GM15510 (cell line): ENCODE results near the gene RFT1.

Experiments
- POLR2A ChIP-seq: IDR thresholded peaks from 3 replicates; pipeline ENCODE4 v1.6.1; 2011; ENCODE audit warnings: borderline replicate concordance; ENCODE audit not compliant: insufficient read length; ENCODE audit errors: extremely low read depth

Gene RFT1

DNA sequence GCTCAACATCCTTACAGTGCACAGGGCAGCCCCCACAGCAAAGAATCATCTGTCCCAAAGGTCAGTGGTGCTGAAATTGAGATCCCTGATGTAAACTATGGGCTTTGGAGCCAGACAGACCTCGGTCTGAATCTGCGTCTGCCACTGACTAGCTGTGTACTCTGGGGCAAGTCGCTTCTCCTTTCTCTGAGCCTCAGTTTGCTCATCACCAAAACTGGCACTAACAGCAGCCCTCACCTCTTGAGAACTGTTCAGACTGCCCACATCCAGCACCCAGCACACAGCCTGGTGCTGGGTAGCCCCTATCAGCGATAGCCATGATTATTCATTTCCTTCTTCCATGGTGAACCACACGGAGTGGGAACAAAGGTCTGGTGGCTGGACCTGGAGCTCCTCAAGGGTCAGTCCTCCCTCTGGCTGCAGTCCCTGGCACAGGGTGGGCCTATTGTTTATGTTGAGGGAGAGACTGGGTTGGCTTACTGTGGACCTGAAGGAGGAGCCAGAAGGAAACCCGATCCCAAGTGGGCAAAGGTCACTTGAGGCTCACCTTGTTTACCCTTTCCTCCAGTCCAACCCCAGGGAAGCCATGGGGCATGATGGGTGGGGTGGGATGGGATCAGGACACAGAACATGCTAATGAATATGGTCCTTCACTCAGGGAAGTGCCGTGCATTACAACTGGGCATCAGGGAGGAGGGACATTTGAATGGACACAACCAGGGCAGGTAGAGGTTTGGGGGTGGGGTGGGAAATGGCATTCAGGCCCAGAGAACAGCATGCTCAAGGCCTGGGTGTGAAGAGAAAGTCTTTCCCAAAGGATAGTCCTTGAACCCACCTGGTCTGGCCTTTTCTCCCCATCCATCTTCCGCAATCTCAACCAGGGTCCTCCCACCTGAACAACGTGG, 29.2 kb upstream of the RFT1 start:
- no peak for TF ChIP-seq POLR2A

GRCh38 chr3:53158765-53159155, 28.5 kb upstream of the RFT1 start:
- TF ChIP-seq POLR2A, result no peak

- TF ChIP-seq POLR2A, result no peak
These were observed 27.8 kb upstream of the RFT1 start for GRCh38 chr3:53157974-53158580.

DNA sequence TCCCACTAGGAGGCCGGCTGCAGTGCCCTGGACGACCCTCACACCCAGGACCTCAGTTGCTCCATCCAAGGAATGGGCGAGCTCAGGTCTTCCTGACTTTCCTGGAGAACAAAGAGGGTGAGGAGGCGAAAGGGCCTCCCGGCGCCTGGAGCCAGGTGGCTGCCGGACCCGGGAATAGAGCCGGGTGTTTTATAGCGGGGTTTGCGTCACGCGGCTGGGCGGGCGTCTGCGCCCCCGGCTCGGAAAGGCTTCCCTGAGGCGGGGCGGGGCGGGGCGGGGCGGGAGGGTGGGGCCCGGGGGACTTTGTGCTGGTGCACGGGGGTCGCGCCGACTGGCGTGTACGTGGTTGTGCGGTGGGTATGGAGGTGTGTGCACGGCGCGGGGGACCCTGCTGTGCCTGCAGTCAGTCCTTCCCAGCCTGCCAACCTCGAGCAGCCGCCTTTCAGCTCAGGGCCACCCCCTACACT, 26.2 kb upstream of the RFT1 start:
- TF ChIP-seq POLR2A, result no peak

DNA sequence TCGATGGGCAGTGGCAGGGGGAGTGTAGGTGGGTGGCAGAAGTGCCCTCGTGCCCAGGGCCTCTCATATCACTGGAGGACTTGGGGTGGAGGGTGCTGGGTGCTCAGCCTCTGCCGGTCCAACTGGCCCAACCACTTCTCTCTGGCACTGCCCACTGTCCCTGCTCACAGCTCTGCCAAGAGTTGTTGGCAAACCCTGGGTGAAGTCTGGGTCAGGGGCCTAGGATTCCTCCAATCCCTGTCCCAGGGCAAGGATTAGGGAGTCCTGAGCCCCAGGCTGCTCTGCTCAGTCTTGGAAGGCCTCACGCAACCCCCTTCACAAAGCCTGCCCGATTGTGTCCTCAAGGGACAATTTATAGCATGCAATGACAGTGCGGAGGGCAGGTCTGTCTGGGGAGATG, 25.5 kb upstream of the RFT1 start:
- TF ChIP-seq POLR2A, result no peak

DNA sequence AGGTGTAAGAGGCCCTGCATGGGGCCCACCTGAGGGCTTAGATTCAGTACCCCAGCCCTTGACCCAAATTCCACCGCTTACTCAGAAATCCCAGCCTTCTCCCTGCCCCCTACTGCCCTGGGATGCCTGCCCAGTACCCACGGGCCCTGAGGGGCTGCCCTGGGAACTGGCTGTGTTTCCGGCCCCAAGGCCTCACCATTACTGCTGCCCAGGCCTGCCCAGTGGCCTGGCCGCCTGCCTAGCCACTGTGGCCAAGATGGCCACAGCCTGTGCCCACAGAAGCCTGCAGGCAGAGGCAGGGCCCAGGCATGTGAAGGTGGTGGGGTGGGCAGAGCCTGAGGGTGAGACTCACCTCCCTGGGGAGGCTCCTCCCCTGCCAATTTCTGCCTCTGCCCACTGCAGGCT, 24.6 kb upstream of the RFT1 start:
- TF ChIP-seq POLR2A, result no peak

- no peak for TF ChIP-seq POLR2A
These were observed 23.7 kb upstream of the RFT1 start for GRCh38 chr3:53153980-53154379.

GRCh38 chr3:53153264-53153823, 23.1 kb upstream of the RFT1 start:
- no peak for TF ChIP-seq POLR2A

DNA sequence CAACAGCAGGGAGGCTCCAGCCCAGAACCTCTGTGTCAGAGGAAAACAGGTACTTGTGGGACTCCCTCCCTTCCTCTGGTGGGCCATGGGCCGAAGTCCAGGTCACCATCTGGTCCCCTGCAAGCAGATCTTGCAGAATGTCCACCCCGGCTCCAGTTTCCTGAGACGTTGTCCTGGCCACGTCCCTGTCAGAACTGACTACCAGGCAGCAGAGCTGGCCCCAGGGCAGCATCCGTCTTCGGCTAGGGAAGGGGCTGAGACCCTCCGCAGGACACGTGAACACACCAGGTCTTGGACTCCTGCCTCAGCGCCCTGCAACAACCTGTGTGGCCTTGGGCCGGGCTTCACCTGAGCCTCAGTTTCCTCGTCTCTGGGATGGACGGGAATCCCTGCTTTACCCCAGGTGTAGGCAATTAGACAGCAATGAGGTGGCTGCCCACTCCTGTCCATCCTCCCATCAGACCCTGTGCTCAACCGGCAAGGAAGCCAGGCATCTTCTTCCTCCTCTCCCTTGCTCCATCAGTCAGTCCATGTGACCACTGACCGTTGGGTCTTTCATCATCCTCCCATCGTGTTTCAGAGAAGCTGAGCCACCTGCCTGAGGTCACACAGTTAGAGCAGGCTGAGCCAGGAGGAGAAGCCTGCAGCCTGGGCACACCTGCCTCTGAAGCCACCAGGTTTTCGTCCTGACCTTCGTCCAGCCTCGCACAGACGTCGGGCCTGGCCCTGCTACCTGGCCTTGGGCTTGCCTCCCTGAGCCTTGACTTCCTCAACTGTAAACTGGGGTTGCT, 21.8 kb upstream of the RFT1 start:
- no peak for TF ChIP-seq POLR2A

GRCh38 chr3:53151465-53151864, 21.2 kb upstream of the RFT1 start:
- no peak for TF ChIP-seq POLR2A

- no peak for TF ChIP-seq POLR2A
These were observed 20.2 kb upstream of the RFT1 start for GRCh38 chr3:53150247-53151085.

DNA sequence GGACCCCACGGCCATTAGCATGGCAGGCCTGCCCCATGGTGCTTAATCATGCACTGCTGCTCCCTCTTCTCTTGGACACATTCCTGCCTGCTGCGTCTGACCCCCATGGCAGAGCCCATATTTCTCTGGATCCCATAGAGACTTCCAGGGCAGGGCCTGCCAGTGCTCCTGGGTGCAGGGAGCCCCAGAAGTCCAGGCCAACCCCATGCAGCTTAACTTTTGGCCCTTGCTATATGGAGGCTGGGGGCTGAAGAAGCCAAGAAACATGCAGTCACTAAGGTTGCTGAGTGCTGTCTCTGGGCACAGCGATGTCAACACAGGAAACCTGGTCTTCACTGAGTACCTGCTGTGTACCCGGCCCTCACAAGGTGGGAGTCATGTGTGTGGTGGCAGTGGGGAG, 19.5 kb upstream of the RFT1 start:
- TF ChIP-seq POLR2A, result no peak

DNA sequence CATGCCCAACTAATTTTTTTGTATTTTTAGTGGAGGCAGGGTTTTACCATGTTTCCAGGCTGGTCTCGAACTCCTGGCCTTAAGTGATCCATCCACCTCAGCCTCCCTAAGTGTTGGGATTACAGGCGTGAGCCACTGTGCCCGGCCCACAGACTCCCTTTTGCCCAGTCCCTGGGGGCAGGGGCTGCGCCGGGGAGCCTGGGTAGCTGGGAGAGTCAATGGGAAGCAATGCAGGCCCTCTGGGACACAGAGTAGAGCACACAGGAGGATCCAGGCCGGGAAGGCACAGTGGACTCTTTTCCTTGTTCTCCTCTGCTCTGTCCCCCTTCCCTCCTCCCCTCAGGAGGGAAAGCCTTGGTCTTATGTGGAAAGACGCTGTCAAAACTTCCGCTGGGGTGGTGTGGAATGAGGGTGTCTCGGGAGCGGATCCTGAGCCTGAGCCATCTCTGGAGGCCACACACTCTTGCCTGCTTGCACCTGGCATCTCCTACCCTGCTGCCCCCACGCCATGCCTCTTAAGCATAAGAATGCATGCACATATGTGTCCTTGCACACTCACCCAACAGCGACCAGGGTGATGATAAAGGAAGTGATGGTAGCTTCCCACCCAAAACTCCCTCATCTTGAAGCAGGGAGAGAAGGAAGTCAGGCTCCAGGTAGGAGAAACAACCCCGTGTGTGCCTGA, 18.9 kb upstream of the RFT1 start:
- no peak for TF ChIP-seq POLR2A
